Spleen (tissue), 11 donors: ENCODE results near the gene OXCT1. TPM values are rescaled to one million over a fixed set of nuclear protein-coding genes. Genes with fewer than 3 reads are reported as not detected.

ENCODE experiments used
- DNase-seq: peaks from one replicate; pipeline ENCODE4 v3.0.0-alpha.2; 2020
- H3K27ac ChIP-seq, 8 donors: fragments of 200-600 bp; sonication (generic) in 7 of 8; 1 replicate in 4 of 8; 2 replicates in 4 of 8; pipeline versions ENCODE4 v1.5.0 to v1.8.0; 2016 to 2021; ENCODE audit warnings: inconsistent platforms in 4 of 8, mild to moderate bottlenecking in 4 of 8, moderate library complexity in 1 of 8
- H3K27me3 ChIP-seq, 7 donors: fragments of 200-600 bp; sonication (generic) in 6 of 7; replicated peaks in 1 of 7; 1 replicate in 4 of 7; 2 replicates in 3 of 7; pipeline versions ENCODE4 v1.5.0 to v1.8.0; 2016 to 2021; ENCODE audit warnings: inconsistent platforms in 3 of 7, mild to moderate bottlenecking in 1 of 7
- H3K36me3 ChIP-seq, 6 donors: fragments of 200-600 bp; sonication (generic) in 5 of 6; 1 replicate in 4 of 6; 2 replicates in 2 of 6; pipeline versions ENCODE4 v1.5.0 to v1.8.0; 2016 to 2021; ENCODE audit warnings: inconsistent platforms in 2 of 6
- H3K4me1 ChIP-seq, 6 donors: fragments of 200-600 bp; sonication (generic) in 5 of 6; 1 replicate in 3 of 6; 2 replicates in 3 of 6; pipeline versions ENCODE4 v1.5.0 to v1.8.0; 2016 to 2021; ENCODE audit warnings: inconsistent platforms in 3 of 6
- H3K4me3 ChIP-seq, 8 donors: fragments of 200-600 bp; sonication (generic) in 7 of 8; 1 replicate in 4 of 8; 2 replicates in 4 of 8; pipeline versions ENCODE4 v1.5.0 to v1.8.0; 2016 to 2021; ENCODE audit warnings: inconsistent platforms in 4 of 8, mild to moderate bottlenecking in 4 of 8, moderate library complexity in 2 of 8
- H3K9me3 ChIP-seq, 8 donors: fragments of 200-600 bp; sonication (generic) in 7 of 8; 1 replicate in 4 of 8; 2 replicates in 4 of 8; pipeline versions ENCODE4 v1.5.0 to v1.8.0; 2016 to 2021; ENCODE audit warnings: inconsistent platforms in 4 of 8
- CTCF ChIP-seq, 11 experiments: fragments of 200-600 bp in 7 of 11; fragments of 450-650 bp in 4 of 11; sonication (generic) in 4 of 11; IDR thresholded peaks in 8 of 11; conservative IDR thresholded peaks in 3 of 11; 1 replicate in 7 of 11; 2 replicates in 4 of 11; pipeline versions ENCODE4 v1.4.0 to v1.8.0; 2016 to 2021; ENCODE audit warnings: antibody characterized with exemption in 11 of 11, inconsistent platforms in 4 of 11, mild to moderate bottlenecking in 1 of 11
- POLR2A ChIP-seq, 3 donors: fragments of 450-650 bp; IDR thresholded peaks; one replicate each; pipeline ENCODE4 v1.5.1; 2017; ENCODE audit warnings: antibody characterized with exemption in 3 of 3, mild to moderate bottlenecking in 1 of 3
- POLR2AphosphoS5 ChIP-seq, 3 donors: sonication (generic); formaldehyde crosslinking; IDR thresholded peaks; one replicate each; pipeline ENCODE4 v1.5.1; 2017; ENCODE audit warnings: antibody characterized with exemption in 3 of 3
- WGBS, 5 donors: extraction: QIAGEN DNeasy Blood & Tissue Kit in 3 of 5; methylation state at CpG; one replicate each; pipeline versions ENCODE4 v1.1.5 to v1.1.7; 2013 to 2018; 5-methylcytosine and 5-hydroxymethylcytosine counted together
- intact Hi-C: fragments of 100-400 bp; cut with DNase I; formaldehyde crosslinking; loops from one replicate; pipeline ENCODE4 v1.15.0; 2023; ENCODE audit warnings: low total_unique reads
- polyA plus RNA-seq, 3 donors: library from polyadenylated mRNA; stranded (reverse); fragments of 200-250 nt; gene quantifications; one replicate each; pipeline ENCODE4 v1.2.1, GENCODE V29; 2013
- total RNA-seq, 7 donors: library from RNA; depleted of rRNA in 3 of 7; stranded (reverse); fragments of >200 nt in 3 of 7; fragmentation: NEBNext Ultra II Directional in 4 of 7; extraction: Animal tissue kit (Norgen Biotek cat#: 25700) in 4 of 7; gene quantifications; one replicate each; pipeline versions ENCODE4 v1.1.0 to v1.2.1, GENCODE V29; 2016 to 2021
- donor health status: healthy with polysubstance abuse.
- donor health status: DM: no; HTN: no; CAD: no; lungs with moderate emphysema.
- donor health status: DM: no; HTN: no; CAD: no.
- donor health status: Bipolar disorder and iron deficiency.
- donor health status: healthy.
- donor health status: DM: no; HTN: no; CAD: no.
- donor health status: DM: yes; HTN: yes; CAD: no.

Gene OXCT1
- total and polyA plus RNA-seq, 10 donors: 7.0 to 16.7 (median 13.5) TPM

GRCh38 chr5:41812156-41812555 lies 58.1 kb downstream of the OXCT1 start:
- intact Hi-C loops: no loop called here
- H3K4me1 ChIP-seq: peaks cover 0 to 18% (median 6%) of the 10 kb centered on the region in 6 donors
- no peaks in the 10 kb centered on the region for H3K9me3 ChIP-seq
- no peak overlapping the region for H3K4me3 ChIP-seq
- no peaks in the 10 kb centered on the region for H3K27me3 ChIP-seq
- no peak for DNase-seq
- TF ChIP-seq CTCF (IDR thresholded peaks at IDR 0.05 in 8 of 11, conservative IDR thresholded peaks at IDR 0.05 in 3 of 11) (no peak), POLR2A (IDR thresholded peaks at IDR 0.05) (no peak), POLR2AphosphoS5 (IDR thresholded peaks at IDR 0.05) (no peak)
- H3K27ac ChIP-seq: no peak overlapping the region
- peaks cover 0 to 2% (median 0%) of the 10 kb centered on the region in 6 donors for H3K36me3 ChIP-seq
- WGBS, 5 donors: 76 to 82% (median 81%) methylated on average over 4 of the region's 4 CpGs

- H3K27me3 ChIP-seq: no peaks in the 10 kb centered on the region
- TF ChIP-seq POLR2A (IDR thresholded peaks at IDR 0.05): no peak
- no peak for TF ChIP-seq POLR2AphosphoS5 (IDR thresholded peaks at IDR 0.05)
- no peak for TF ChIP-seq CTCF (IDR thresholded peaks at IDR 0.05 in 8 of 11, conservative IDR thresholded peaks at IDR 0.05 in 3 of 11)
- peaks cover 0 to 33% (median 8%) of the 10 kb centered on the region in 6 donors for H3K36me3 ChIP-seq
- intact Hi-C loops: no loop called here
- peaks cover 0 to 18% (median 6%) of the 10 kb centered on the region in 6 donors for H3K4me1 ChIP-seq
- H3K27ac ChIP-seq: peak overlapping the region in 6 of 8 donors; percentile 25 to 54 (median 40)
- H3K4me3 ChIP-seq: no peak overlapping the region
- DNase-seq: no peak
- H3K9me3 ChIP-seq: no peaks in the 10 kb centered on the region
- WGBS, 5 donors: 38 to 69% (median 53%) methylated on average over 1 of the region's 1 CpG
Measured at GRCh38 chr5:41809128-41809527, 61.1 kb downstream of the OXCT1 start.

GRCh38 chr5:41808294-41808693 lies 61.9 kb downstream of the OXCT1 start:
- Histone ChIP-seq H3K4me1 (peaks cover 0 to 18% (median 6%) of the 10 kb centered on the region in 6 donors), H3K27me3 (no peaks in the 10 kb centered on the region), H3K4me3 (no peak overlapping the region), H3K36me3 (peaks cover 0 to 39% (median 8%) of the 10 kb centered on the region in 6 donors), H3K9me3 (no peaks in the 10 kb centered on the region), H3K27ac (no peak overlapping the region)
- DNase-seq: no peak
- 90 to 97% (median 91%) methylated on average over 3 of the region's 3 CpGs for WGBS, 5 donors
- intact Hi-C loops: no loop called here
- TF ChIP-seq CTCF (IDR thresholded peaks at IDR 0.05 in 8 of 11, conservative IDR thresholded peaks at IDR 0.05 in 3 of 11) (no peak), POLR2AphosphoS5 (IDR thresholded peaks at IDR 0.05) (no peak)

- no peak overlapping the region for H3K4me3 ChIP-seq
- peaks cover 0 to 94% (median 22%) of the 10 kb centered on the region in 6 donors for H3K36me3 ChIP-seq
- H3K4me1 ChIP-seq: no peaks in the 10 kb centered on the region
- intact Hi-C loops: no loop called here
- H3K27ac ChIP-seq: no peak overlapping the region
- no peak for TF ChIP-seq POLR2A (IDR thresholded peaks at IDR 0.05)
- no peak for TF ChIP-seq CTCF (IDR thresholded peaks at IDR 0.05 in 8 of 11, conservative IDR thresholded peaks at IDR 0.05 in 3 of 11)
- TF ChIP-seq POLR2AphosphoS5 (IDR thresholded peaks at IDR 0.05): no peak
- DNase-seq: no peak
- H3K9me3 ChIP-seq: no peaks in the 10 kb centered on the region
- WGBS, 5 donors: 86 to 96% (median 91%) methylated on average over 2 of the region's 2 CpGs
- H3K27me3 ChIP-seq: no peaks in the 10 kb centered on the region
Measured at GRCh38 chr5:41797662-41798061, 72.6 kb downstream of the OXCT1 start.
